ENCODE data around the gene KLHL29.

DNA sequence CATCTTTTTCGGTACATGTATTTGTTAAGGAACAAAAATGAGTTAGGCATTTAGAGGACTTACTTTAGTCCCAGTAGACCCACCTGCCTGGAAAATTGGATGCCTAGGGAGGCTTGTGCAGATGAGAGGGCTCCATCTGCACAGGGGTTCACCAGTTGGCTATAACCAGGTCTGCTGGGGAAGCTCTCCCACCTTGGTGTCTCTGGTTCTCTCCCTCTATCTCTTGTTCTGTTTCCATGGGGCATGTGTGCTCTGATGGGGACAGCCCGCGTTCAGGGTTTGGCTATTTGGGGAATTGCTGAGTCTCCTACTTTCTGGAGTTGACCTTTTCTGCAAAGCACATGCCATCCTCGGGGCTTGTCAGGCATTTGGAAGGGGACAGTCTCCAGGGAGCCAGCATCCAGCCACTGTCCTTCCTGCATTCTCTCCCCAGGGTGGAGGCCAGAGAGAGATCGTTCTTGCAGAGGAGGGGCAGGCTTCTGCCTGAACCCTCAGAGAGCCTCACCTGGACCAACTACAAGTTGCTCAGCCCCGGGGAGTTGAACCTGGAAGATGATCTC is 157.3 kb downstream of the KLHL29 start:
- TF ChIP-seq, protein P1, sequence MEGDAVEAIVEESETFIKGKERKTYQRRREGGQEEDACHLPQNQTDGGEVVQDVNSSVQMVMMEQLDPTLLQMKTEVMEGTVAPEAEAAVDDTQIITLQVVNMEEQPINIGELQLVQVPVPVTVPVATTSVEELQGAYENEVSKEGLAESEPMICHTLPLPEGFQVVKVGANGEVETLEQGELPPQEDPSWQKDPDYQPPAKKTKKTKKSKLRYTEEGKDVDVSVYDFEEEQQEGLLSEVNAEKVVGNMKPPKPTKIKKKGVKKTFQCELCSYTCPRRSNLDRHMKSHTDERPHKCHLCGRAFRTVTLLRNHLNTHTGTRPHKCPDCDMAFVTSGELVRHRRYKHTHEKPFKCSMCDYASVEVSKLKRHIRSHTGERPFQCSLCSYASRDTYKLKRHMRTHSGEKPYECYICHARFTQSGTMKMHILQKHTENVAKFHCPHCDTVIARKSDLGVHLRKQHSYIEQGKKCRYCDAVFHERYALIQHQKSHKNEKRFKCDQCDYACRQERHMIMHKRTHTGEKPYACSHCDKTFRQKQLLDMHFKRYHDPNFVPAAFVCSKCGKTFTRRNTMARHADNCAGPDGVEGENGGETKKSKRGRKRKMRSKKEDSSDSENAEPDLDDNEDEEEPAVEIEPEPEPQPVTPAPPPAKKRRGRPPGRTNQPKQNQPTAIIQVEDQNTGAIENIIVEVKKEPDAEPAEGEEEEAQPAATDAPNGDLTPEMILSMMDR (conservative IDR thresholded peaks at IDR 0.05; ENCODE audit: low read depth, low read length): no peak
- TF ChIP-seq EZH2phosphoT487 (IDR thresholded peaks at IDR 0.05; ENCODE audit: borderline replicate concordance, low read length) (no peak), EZH2 (IDR thresholded peaks at IDR 0.05; ENCODE audit: low read length, unreplicated experiment) (no peak)
